Measurements from ENCODE around the gene GALM. TPM values are rescaled to one million over a fixed set of nuclear protein-coding genes. Genes with fewer than 3 reads are reported as not detected.
"Not testable (repeated sequence)": the region's sequence is repeated elsewhere in the genome, so short reads cannot be mapped to it uniquely, and the experiment has no call there.

The GALM gene
- total RNA-seq, 6 experiments from 2014 or later, result 6.5 to 10.1 (median 9.1) TPM

GRCh38 chr2:38671946-38672345 is 6.0 kb downstream of the GALM start:
- Mint-ChIP-seq H3K27ac (no peak overlapping the region), H3K4me3 (no peak overlapping the region), H3K9me3 (no peaks in the 10 kb centered on the region), H3K36me3 (ENCODE audit: low read depth) (peaks cover 8% of the 10 kb centered on the region), H3K27me3 (ENCODE audit: insufficient read depth) (no peaks in the 10 kb centered on the region; the same call in none of the 2 replicates), H3K4me1 (ENCODE audit: low read depth) (peaks cover 13% of the 10 kb centered on the region)
- no peak for DNase-seq
- no peak for TF ChIP-seq CTCF (IDR thresholded peaks at IDR 0.05)

GRCh38 chr2:38672445-38673391 is 6.8 kb downstream of the GALM start:
- Mint-ChIP-seq H3K9me3 (no peaks in the 10 kb centered on the region), H3K36me3 (ENCODE audit: low read depth) (peaks cover 14% of the 10 kb centered on the region), H3K27ac (no peak overlapping the region), H3K27me3 (ENCODE audit: insufficient read depth) (no peaks in the 10 kb centered on the region; the same call in none of the 2 replicates), H3K4me3 (no peak overlapping the region), H3K4me1 (ENCODE audit: low read depth) (peaks cover 12% of the 10 kb centered on the region)
- DNase-seq, result no peak
- no peak for TF ChIP-seq CTCF (IDR thresholded peaks at IDR 0.05)

- no peak for DNase-seq
- no peaks in the 10 kb centered on the region for H3K27me3 Mint-ChIP-seq (ENCODE audit: insufficient read depth)
- no peaks in the 10 kb centered on the region for H3K9me3 Mint-ChIP-seq
- peaks cover 9% of the 10 kb centered on the region for H3K4me1 Mint-ChIP-seq (ENCODE audit: low read depth)
- no peak for TF ChIP-seq CTCF (IDR thresholded peaks at IDR 0.05)
- no peak overlapping the region for H3K4me3 Mint-ChIP-seq
- no peak overlapping the region for H3K27ac Mint-ChIP-seq
- peaks cover 26% of the 10 kb centered on the region for H3K36me3 Mint-ChIP-seq (ENCODE audit: low read depth)
Measured at GRCh38 chr2:38676681-38677080, 10.8 kb downstream of the GALM start.

- H3K4me3 Mint-ChIP-seq; H3K27ac Mint-ChIP-seq; H3K9me3 Mint-ChIP-seq; DNase-seq; H3K27me3 Mint-ChIP-seq (ENCODE audit: insufficient read depth): not testable (repeated sequence)
- Mint-ChIP-seq H3K36me3 (ENCODE audit: low read depth) (peaks cover 35% of the 10 kb centered on the region), H3K4me1 (ENCODE audit: low read depth) (peaks cover 22% of the 10 kb centered on the region)
Measured at GRCh38 chr2:38680868-38681267, 15.0 kb downstream of the GALM start.

GRCh38 chr2:38682008-38682575 is 16.2 kb downstream of the GALM start:
- peaks cover 28% of the 10 kb centered on the region for H3K4me1 Mint-ChIP-seq (ENCODE audit: low read depth)
- H3K4me3 Mint-ChIP-seq, result no peak overlapping the region
- H3K27ac Mint-ChIP-seq, result no peak overlapping the region
- no peaks in the 10 kb centered on the region for H3K9me3 Mint-ChIP-seq
- no peaks in the 10 kb centered on the region for H3K27me3 Mint-ChIP-seq (ENCODE audit: insufficient read depth)
- no peak for DNase-seq
- peaks cover 26% of the 10 kb centered on the region for H3K36me3 Mint-ChIP-seq (ENCODE audit: low read depth)
- TF ChIP-seq CTCF (IDR thresholded peaks at IDR 0.05), result no peak

- DNase-seq; H3K27me3 Mint-ChIP-seq (ENCODE audit: insufficient read depth); H3K4me3 Mint-ChIP-seq; H3K9me3 Mint-ChIP-seq; H3K27ac Mint-ChIP-seq: not testable (repeated sequence)
- Mint-ChIP-seq H3K4me1 (ENCODE audit: low read depth) (peaks cover 23% of the 10 kb centered on the region), H3K36me3 (ENCODE audit: low read depth) (peaks cover 23% of the 10 kb centered on the region)
Measured at GRCh38 chr2:38682620-38683019, 16.7 kb downstream of the GALM start.

Data from HFFc6 (cell line).